Measurements from ENCODE around the gene GAD2. TPM values are rescaled to one million over a fixed set of nuclear protein-coding genes. Genes with fewer than 3 reads are reported as not detected.

Gene GAD2
- polyA plus RNA-seq, 1 of the 3 experiments (the other 2 are of a cell fraction): not detected

DNA sequence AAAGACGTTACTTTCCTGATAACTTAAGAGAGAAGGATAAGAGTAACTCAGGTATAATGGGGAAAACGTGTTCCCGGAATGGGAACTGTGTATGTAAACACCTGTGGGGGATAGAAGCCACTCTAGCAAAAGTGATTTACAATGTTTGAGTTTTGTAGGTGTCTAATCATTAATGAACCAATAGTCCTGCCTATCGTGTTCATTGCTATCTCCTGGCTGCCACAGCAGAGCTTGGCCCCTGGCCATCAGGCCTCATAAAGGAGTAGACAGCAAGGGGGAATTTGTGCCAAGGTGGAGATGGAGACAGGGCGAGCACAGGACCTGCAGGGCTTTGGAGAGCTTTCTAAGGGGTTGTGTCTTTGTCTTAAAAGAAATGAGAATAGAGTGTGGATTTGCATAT lies 102.1 kb downstream of the GAD2 start:
- H3K9ac ChIP-seq: no peak overlapping the region
- no peaks in the 10 kb centered on the region for H3K36me3 ChIP-seq (replicated peaks in 1 of 2; ENCODE audit: control insufficient read depth in 1 of 2, insufficient read depth in 2 of 2, low read length in 1 of 2)
- 3% methylated on average over 5 of the region's 5 CpGs for WGBS (ENCODE audit: low lambda C conversion rate)
- no peaks in the 10 kb centered on the region for H3K79me2 ChIP-seq (ENCODE audit: insufficient read depth)
- no peaks in the 10 kb centered on the region for H3K4me1 ChIP-seq (ENCODE audit: control insufficient read depth in 1 of 2, insufficient read depth in 2 of 2, low read depth in 1 of 2, low read length in 1 of 2)
- H3K4me3 ChIP-seq (ENCODE audit: low read depth in 2 of 2, low read length in 1 of 2): no peak overlapping the region
- no peaks in the 10 kb centered on the region for H3K9me3 ChIP-seq
- H3K27me3 ChIP-seq (ENCODE audit: insufficient read depth): no peaks in the 10 kb centered on the region; the same call in 1 of the 2 replicates
- no peaks in the 10 kb centered on the region for H4K20me1 ChIP-seq (ENCODE audit: insufficient read depth)
- H3K9me2 ChIP-seq: no peaks in the 10 kb centered on the region
- ChIA-PET CTCF (no interaction called here), POLR2A (no interaction called here)
- TF ChIP-seq TEAD4 (IDR thresholded peaks at IDR 0.05; ENCODE audit: borderline replicate concordance, insufficient read depth) (no peak), FOSL2 (IDR thresholded peaks at IDR 0.05; ENCODE audit: borderline replicate concordance, low read depth) (no peak), EZH2phosphoT487 (IDR thresholded peaks at IDR 0.05; ENCODE audit: borderline replicate concordance, low read depth) (no peak), JUND (IDR thresholded peaks at IDR 0.05) (no peak)
- H3F3A ChIP-seq (replicated peaks; ENCODE audit: insufficient read depth): no peaks in the 10 kb centered on the region
- DNase-seq: no peak
- H3K4me2 ChIP-seq: no peak overlapping the region
- H2AFZ ChIP-seq (ENCODE audit: low read depth): no peak overlapping the region
- H3K27ac ChIP-seq (ENCODE audit: low read depth in 2 of 2, low read length in 1 of 2): no peak overlapping the region

DNA sequence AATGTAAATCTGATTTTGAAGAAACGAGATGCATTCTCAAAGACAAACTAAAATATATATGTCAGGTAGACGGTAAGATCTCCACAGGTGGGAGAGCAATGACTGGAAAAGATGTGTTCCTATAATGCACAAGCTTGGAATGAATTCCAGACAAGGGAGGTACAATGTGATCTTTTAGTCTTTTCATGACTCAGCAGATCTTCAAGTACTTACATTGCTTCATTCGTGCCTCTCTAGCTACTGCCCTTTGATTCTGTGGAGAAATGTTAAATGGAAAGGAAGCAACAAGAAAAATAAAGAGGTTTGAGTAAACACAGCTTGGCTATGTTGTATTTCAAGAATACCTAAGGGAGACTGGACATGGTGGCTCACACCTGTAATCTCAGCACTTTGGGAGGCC lies 106.6 kb downstream of the GAD2 start:
- ChIA-PET POLR2A (no interaction called here), CTCF (interaction anchor here (0.6 kb wide), 1 partner anchor 403 kb away, joined by 3 read pairs; no protein-coding TSS in a partner anchor)
- no peaks in the 10 kb centered on the region for H3K4me1 ChIP-seq (ENCODE audit: control insufficient read depth in 1 of 2, insufficient read depth in 2 of 2, low read depth in 1 of 2, low read length in 1 of 2)
- H3K9me2 ChIP-seq: no peaks in the 10 kb centered on the region
- H3K79me2 ChIP-seq (ENCODE audit: insufficient read depth): no peaks in the 10 kb centered on the region
- H3F3A ChIP-seq (replicated peaks; ENCODE audit: insufficient read depth): no peaks in the 10 kb centered on the region
- H3K27ac ChIP-seq (ENCODE audit: low read depth in 2 of 2, low read length in 1 of 2): no peak overlapping the region
- no peak overlapping the region for H3K4me3 ChIP-seq (ENCODE audit: low read depth in 2 of 2, low read length in 1 of 2)
- H4K20me1 ChIP-seq (ENCODE audit: insufficient read depth): no peaks in the 10 kb centered on the region
- TF ChIP-seq, protein P1, sequence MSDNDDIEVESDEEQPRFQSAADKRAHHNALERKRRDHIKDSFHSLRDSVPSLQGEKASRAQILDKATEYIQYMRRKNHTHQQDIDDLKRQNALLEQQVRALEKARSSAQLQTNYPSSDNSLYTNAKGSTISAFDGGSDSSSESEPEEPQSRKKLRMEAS (IDR thresholded peaks at IDR 0.05; ENCODE audit: low read depth): no peak
- TF ChIP-seq EZH2phosphoT487 (IDR thresholded peaks at IDR 0.05; ENCODE audit: borderline replicate concordance, low read depth): no peak
- no peak for TF ChIP-seq YY1 (IDR thresholded peaks at IDR 0.05; ENCODE audit: low read depth)
- TF ChIP-seq, protein P2, sequence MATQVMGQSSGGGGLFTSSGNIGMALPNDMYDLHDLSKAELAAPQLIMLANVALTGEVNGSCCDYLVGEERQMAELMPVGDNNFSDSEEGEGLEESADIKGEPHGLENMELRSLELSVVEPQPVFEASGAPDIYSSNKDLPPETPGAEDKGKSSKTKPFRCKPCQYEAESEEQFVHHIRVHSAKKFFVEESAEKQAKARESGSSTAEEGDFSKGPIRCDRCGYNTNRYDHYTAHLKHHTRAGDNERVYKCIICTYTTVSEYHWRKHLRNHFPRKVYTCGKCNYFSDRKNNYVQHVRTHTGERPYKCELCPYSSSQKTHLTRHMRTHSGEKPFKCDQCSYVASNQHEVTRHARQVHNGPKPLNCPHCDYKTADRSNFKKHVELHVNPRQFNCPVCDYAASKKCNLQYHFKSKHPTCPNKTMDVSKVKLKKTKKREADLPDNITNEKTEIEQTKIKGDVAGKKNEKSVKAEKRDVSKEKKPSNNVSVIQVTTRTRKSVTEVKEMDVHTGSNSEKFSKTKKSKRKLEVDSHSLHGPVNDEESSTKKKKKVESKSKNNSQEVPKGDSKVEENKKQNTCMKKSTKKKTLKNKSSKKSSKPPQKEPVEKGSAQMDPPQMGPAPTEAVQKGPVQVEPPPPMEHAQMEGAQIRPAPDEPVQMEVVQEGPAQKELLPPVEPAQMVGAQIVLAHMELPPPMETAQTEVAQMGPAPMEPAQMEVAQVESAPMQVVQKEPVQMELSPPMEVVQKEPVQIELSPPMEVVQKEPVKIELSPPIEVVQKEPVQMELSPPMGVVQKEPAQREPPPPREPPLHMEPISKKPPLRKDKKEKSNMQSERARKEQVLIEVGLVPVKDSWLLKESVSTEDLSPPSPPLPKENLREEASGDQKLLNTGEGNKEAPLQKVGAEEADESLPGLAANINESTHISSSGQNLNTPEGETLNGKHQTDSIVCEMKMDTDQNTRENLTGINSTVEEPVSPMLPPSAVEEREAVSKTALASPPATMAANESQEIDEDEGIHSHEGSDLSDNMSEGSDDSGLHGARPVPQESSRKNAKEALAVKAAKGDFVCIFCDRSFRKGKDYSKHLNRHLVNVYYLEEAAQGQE (IDR thresholded peaks at IDR 0.05; ENCODE audit: low read depth, low read length): no peak
- no peak overlapping the region for H2AFZ ChIP-seq (ENCODE audit: low read depth)
- DNase-seq: no peak
- H3K36me3 ChIP-seq (replicated peaks in 1 of 2; ENCODE audit: control insufficient read depth in 1 of 2, insufficient read depth in 2 of 2, low read length in 1 of 2): no peaks in the 10 kb centered on the region
- no peaks in the 10 kb centered on the region for H3K27me3 ChIP-seq (ENCODE audit: insufficient read depth)
- WGBS (ENCODE audit: low lambda C conversion rate): 8% methylated on average over 3 of the region's 3 CpGs
- H3K4me2 ChIP-seq: no peak overlapping the region
- no peak overlapping the region for H3K9ac ChIP-seq
- no peaks in the 10 kb centered on the region for H3K9me3 ChIP-seq

DNA sequence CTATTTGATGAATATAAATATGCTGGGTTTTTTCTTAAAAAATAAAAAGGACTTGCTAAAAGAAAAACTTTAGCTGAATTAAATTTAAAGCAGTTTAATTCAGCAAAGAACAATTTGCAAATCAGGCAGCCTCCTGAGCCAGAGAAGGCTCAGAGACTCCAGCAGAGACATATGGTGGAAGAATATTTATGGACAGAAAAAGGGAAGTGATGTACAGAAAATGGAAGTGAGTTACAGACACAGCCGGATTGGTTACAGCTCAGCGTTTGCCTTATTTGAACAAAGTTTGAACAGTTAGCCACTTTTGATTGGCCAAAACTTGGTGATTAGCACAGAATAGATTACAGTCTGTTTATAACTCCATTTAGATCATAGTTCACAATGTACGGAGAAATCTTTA lies 110.3 kb downstream of the GAD2 start:
- Histone ChIP-seq H3K27ac (ENCODE audit: low read depth in 2 of 2, low read length in 1 of 2) (no peak overlapping the region), H3K4me2 (no peak overlapping the region), H3K9me3 (no peaks in the 10 kb centered on the region), H2AFZ (ENCODE audit: low read depth) (no peak overlapping the region), H3K79me2 (ENCODE audit: insufficient read depth) (no peaks in the 10 kb centered on the region), H3K36me3 (replicated peaks in 1 of 2; ENCODE audit: control insufficient read depth in 1 of 2, insufficient read depth in 2 of 2, low read length in 1 of 2) (no peaks in the 10 kb centered on the region), H3K4me3 (ENCODE audit: low read depth in 2 of 2, low read length in 1 of 2) (no peak overlapping the region), H3K4me1 (ENCODE audit: control insufficient read depth in 1 of 2, insufficient read depth in 2 of 2, low read depth in 1 of 2, low read length in 1 of 2) (no peaks in the 10 kb centered on the region), H3K9me2 (no peaks in the 10 kb centered on the region), H3K9ac (no peak overlapping the region), H4K20me1 (ENCODE audit: insufficient read depth) (no peaks in the 10 kb centered on the region), H3F3A (replicated peaks; ENCODE audit: insufficient read depth) (no peaks in the 10 kb centered on the region), H3K27me3 (ENCODE audit: insufficient read depth) (no peaks in the 10 kb centered on the region)
- no peak for TF ChIP-seq ELF1 (IDR thresholded peaks at IDR 0.05)
- TF ChIP-seq, protein P1 (IDR thresholded peaks at IDR 0.05; ENCODE audit: low read depth): no peak
- no peak for TF ChIP-seq FOXM1 (IDR thresholded peaks at IDR 0.05; ENCODE audit: low read depth)
- TF ChIP-seq GABPA (IDR thresholded peaks at IDR 0.05; ENCODE audit: low read depth): no peak
- TF ChIP-seq CHD2 (IDR thresholded peaks at IDR 0.05; ENCODE audit: low read length, partially characterized antibody): no peak
- TF ChIP-seq POLR2AphosphoS5 (IDR thresholded peaks at IDR 0.05; ENCODE audit: low read depth, low read length): no peak
- no peak for TF ChIP-seq FOSL2 (IDR thresholded peaks at IDR 0.05; ENCODE audit: borderline replicate concordance, low read depth)
- no peak for TF ChIP-seq YY1 (IDR thresholded peaks at IDR 0.05; ENCODE audit: low read depth)
- TF ChIP-seq, protein P3, sequence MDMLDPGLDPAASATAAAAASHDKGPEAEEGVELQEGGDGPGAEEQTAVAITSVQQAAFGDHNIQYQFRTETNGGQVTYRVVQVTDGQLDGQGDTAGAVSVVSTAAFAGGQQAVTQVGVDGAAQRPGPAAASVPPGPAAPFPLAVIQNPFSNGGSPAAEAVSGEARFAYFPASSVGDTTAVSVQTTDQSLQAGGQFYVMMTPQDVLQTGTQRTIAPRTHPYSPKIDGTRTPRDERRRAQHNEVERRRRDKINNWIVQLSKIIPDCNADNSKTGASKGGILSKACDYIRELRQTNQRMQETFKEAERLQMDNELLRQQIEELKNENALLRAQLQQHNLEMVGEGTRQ (IDR thresholded peaks at IDR 0.05; ENCODE audit: borderline replicate concordance, low read depth, low read length): no peak
- TF ChIP-seq JUND (IDR thresholded peaks at IDR 0.05): no peak
- TF ChIP-seq FOXJ3 (CRISPR knock-in tag; IDR thresholded peaks at IDR 0.05): no peak
- no peak for TF ChIP-seq TCF12 (IDR thresholded peaks at IDR 0.05)
- no peak for TF ChIP-seq TAF1 (IDR thresholded peaks at IDR 0.05; ENCODE audit: borderline replicate concordance, low read depth, low read length)
- TF ChIP-seq RAD21 (IDR thresholded peaks at IDR 0.05; ENCODE audit: low read length): no peak
- ChIA-PET CTCF (no interaction called here), POLR2A (no interaction called here)
- 50% methylated on average over 3 of the region's 3 CpGs for WGBS (ENCODE audit: low lambda C conversion rate)
- no peak for DNase-seq
